NB4 (cell line): ENCODE measurements around the gene TIMP4.

Experiments used
- CTCF ChIP-seq: IDR thresholded peaks from one replicate; pipeline ENCODE4 v1.5.1; 2012; ENCODE audit warnings: low read depth, low read length
- POLR2A ChIP-seq: IDR thresholded peaks from 2 replicates; pipeline ENCODE4 v1.6.1; 2011; ENCODE audit warnings: mild to moderate bottlenecking; ENCODE audit not compliant: insufficient read length; ENCODE audit errors: extremely low read depth

- no peak for TF ChIP-seq POLR2A
- TF ChIP-seq CTCF, result no peak
Observed at GRCh38 chr3:12165909-12166308, 7.2 kb upstream of the TIMP4 start.
